ENCODE data around the gene ARNT2. TPM values are rescaled to one million over a fixed set of nuclear protein-coding genes. Genes with fewer than 3 reads are reported as not detected.

The ARNT2 gene
- total RNA-seq, 2 experiments from 2014 or later: not detected

- no peak overlapping the region for H3K27ac Mint-ChIP-seq
- ATAC-seq (no peak), DNase-seq (no peak)
- no peaks in the 10 kb centered on the region for H3K9me3 Mint-ChIP-seq (ENCODE audit: low read depth)
- H3K4me1 Mint-ChIP-seq: no peaks in the 10 kb centered on the region
- H3K36me3 Mint-ChIP-seq: no peaks in the 10 kb centered on the region
- no peak overlapping the region for H3K4me3 Mint-ChIP-seq
- H3K27me3 Mint-ChIP-seq: peaks cover 4% of the 10 kb centered on the region
- CTCF ChIA-PET: no interaction called here
Observed at GRCh38 chr15:80574590-80574989, 170.4 kb downstream of the ARNT2 start.

GRCh38 chr15:80576519-80577090, 172.4 kb downstream of the ARNT2 start:
- no peak overlapping the region for H3K27ac Mint-ChIP-seq
- no peaks in the 10 kb centered on the region for H3K9me3 Mint-ChIP-seq (ENCODE audit: low read depth)
- no peak overlapping the region for H3K4me3 Mint-ChIP-seq
- DNase-seq: no peak
- H3K4me1 Mint-ChIP-seq: no peaks in the 10 kb centered on the region
- CTCF ChIA-PET: interaction anchor here (1.4 kb wide), 1 partner anchor 200 kb away, joined by 4 read pairs; no protein-coding TSS in a partner anchor
- H3K36me3 Mint-ChIP-seq: no peaks in the 10 kb centered on the region
- ATAC-seq: no peak
- H3K27me3 Mint-ChIP-seq: no peaks in the 10 kb centered on the region

GRCh38 chr15:80577552-80578205, 173.5 kb downstream of the ARNT2 start:
- DNase-seq (no peak), ATAC-seq (no peak)
- CTCF ChIA-PET: no interaction called here
- no peaks in the 10 kb centered on the region for H3K9me3 Mint-ChIP-seq (ENCODE audit: low read depth)
- H3K36me3 Mint-ChIP-seq: no peaks in the 10 kb centered on the region
- no peak overlapping the region for H3K4me3 Mint-ChIP-seq
- no peak overlapping the region for H3K27ac Mint-ChIP-seq
- no peaks in the 10 kb centered on the region for H3K27me3 Mint-ChIP-seq
- no peaks in the 10 kb centered on the region for H3K4me1 Mint-ChIP-seq

GRCh38 chr15:80578206-80578595, 174.0 kb downstream of the ARNT2 start:
- Mint-ChIP-seq H3K4me1 (no peaks in the 10 kb centered on the region), H3K36me3 (no peaks in the 10 kb centered on the region), H3K27me3 (no peaks in the 10 kb centered on the region), H3K9me3 (ENCODE audit: low read depth) (no peaks in the 10 kb centered on the region), H3K4me3 (no peak overlapping the region), H3K27ac (no peak overlapping the region)
- no peak for ATAC-seq
- CTCF ChIA-PET: no interaction called here
- no peak for DNase-seq

GRCh38 chr15:80578871-80579270, 174.7 kb downstream of the ARNT2 start:
- Mint-ChIP-seq H3K4me3 (no peak overlapping the region), H3K9me3 (ENCODE audit: low read depth) (no peaks in the 10 kb centered on the region), H3K36me3 (no peaks in the 10 kb centered on the region), H3K27ac (no peak overlapping the region), H3K4me1 (no peaks in the 10 kb centered on the region), H3K27me3 (no peaks in the 10 kb centered on the region)
- DNase-seq (no peak), ATAC-seq (no peak)
- CTCF ChIA-PET: no interaction called here

GRCh38 chr15:80579611-80580010, 175.4 kb downstream of the ARNT2 start:
- DNase-seq (no peak), ATAC-seq (no peak)
- Mint-ChIP-seq H3K27me3 (peaks cover 2% of the 10 kb centered on the region), H3K9me3 (ENCODE audit: low read depth) (no peaks in the 10 kb centered on the region), H3K4me1 (no peaks in the 10 kb centered on the region), H3K4me3 (no peak overlapping the region), H3K36me3 (no peaks in the 10 kb centered on the region), H3K27ac (no peak overlapping the region)
- CTCF ChIA-PET: no interaction called here

GRCh38 chr15:80580106-80580505, 175.9 kb downstream of the ARNT2 start:
- no peaks in the 10 kb centered on the region for H3K9me3 Mint-ChIP-seq (ENCODE audit: low read depth)
- no peaks in the 10 kb centered on the region for H3K36me3 Mint-ChIP-seq
- ATAC-seq: no peak
- H3K4me1 Mint-ChIP-seq: no peaks in the 10 kb centered on the region
- H3K27ac Mint-ChIP-seq: no peak overlapping the region
- peaks cover 2% of the 10 kb centered on the region for H3K27me3 Mint-ChIP-seq
- no peak overlapping the region for H3K4me3 Mint-ChIP-seq
- DNase-seq: no peak
- CTCF ChIA-PET: no interaction called here

GRCh38 chr15:80580536-80581260, 176.5 kb downstream of the ARNT2 start:
- no peak for DNase-seq
- ATAC-seq: no peak
- Mint-ChIP-seq H3K36me3 (no peaks in the 10 kb centered on the region), H3K27me3 (peaks cover 2% of the 10 kb centered on the region), H3K9me3 (ENCODE audit: low read depth) (no peaks in the 10 kb centered on the region), H3K4me3 (no peak overlapping the region), H3K27ac (no peak overlapping the region), H3K4me1 (no peaks in the 10 kb centered on the region)
- CTCF ChIA-PET: no interaction called here

GRCh38 chr15:80581976-80582375, 177.8 kb downstream of the ARNT2 start:
- Mint-ChIP-seq H3K27me3 (peaks cover 2% of the 10 kb centered on the region), H3K27ac (no peak overlapping the region), H3K9me3 (ENCODE audit: low read depth) (no peaks in the 10 kb centered on the region), H3K4me3 (no peak overlapping the region), H3K36me3 (no peaks in the 10 kb centered on the region), H3K4me1 (no peaks in the 10 kb centered on the region)
- ATAC-seq (no peak), DNase-seq (no peak)
- CTCF ChIA-PET: interaction anchor here (0.7 kb wide), 1 partner anchor 324 kb away, joined by 3 read pairs; no protein-coding TSS in a partner anchor

- peaks cover 2% of the 10 kb centered on the region for H3K27me3 Mint-ChIP-seq
- H3K4me3 Mint-ChIP-seq: no peak overlapping the region
- H3K27ac Mint-ChIP-seq: no peak overlapping the region
- DNase-seq (no peak), ATAC-seq (no peak)
- H3K9me3 Mint-ChIP-seq (ENCODE audit: low read depth): no peaks in the 10 kb centered on the region
- no peaks in the 10 kb centered on the region for H3K4me1 Mint-ChIP-seq
- H3K36me3 Mint-ChIP-seq: no peaks in the 10 kb centered on the region
- CTCF ChIA-PET: no interaction called here
Observed at GRCh38 chr15:80582816-80583423, 178.7 kb downstream of the ARNT2 start.

- DNase-seq (no peak), ATAC-seq (no peak)
- H3K36me3 Mint-ChIP-seq: no peaks in the 10 kb centered on the region
- peaks cover 2% of the 10 kb centered on the region for H3K27me3 Mint-ChIP-seq
- no peak overlapping the region for H3K4me3 Mint-ChIP-seq
- no peaks in the 10 kb centered on the region for H3K4me1 Mint-ChIP-seq
- no peak overlapping the region for H3K27ac Mint-ChIP-seq
- no peaks in the 10 kb centered on the region for H3K9me3 Mint-ChIP-seq (ENCODE audit: low read depth)
- CTCF ChIA-PET: no interaction called here
Observed at GRCh38 chr15:80584561-80584964, 180.4 kb downstream of the ARNT2 start.

- H3K4me1 Mint-ChIP-seq: no peaks in the 10 kb centered on the region
- H3K27me3 Mint-ChIP-seq: peaks cover 2% of the 10 kb centered on the region
- DNase-seq: no peak
- no peak for ATAC-seq
- H3K36me3 Mint-ChIP-seq: no peaks in the 10 kb centered on the region
- no peaks in the 10 kb centered on the region for H3K9me3 Mint-ChIP-seq (ENCODE audit: low read depth)
- H3K27ac Mint-ChIP-seq: no peak overlapping the region
- H3K4me3 Mint-ChIP-seq: no peak overlapping the region
- CTCF ChIA-PET: no interaction called here
Observed at GRCh38 chr15:80584973-80585525, 180.9 kb downstream of the ARNT2 start.

- Mint-ChIP-seq H3K27ac (no peak overlapping the region), H3K36me3 (no peaks in the 10 kb centered on the region), H3K4me1 (no peaks in the 10 kb centered on the region), H3K9me3 (ENCODE audit: low read depth) (no peaks in the 10 kb centered on the region), H3K27me3 (peaks cover 2% of the 10 kb centered on the region), H3K4me3 (no peak overlapping the region)
- DNase-seq: no peak
- no peak for ATAC-seq
- CTCF ChIA-PET: no interaction called here
Observed at GRCh38 chr15:80585544-80586018, 181.4 kb downstream of the ARNT2 start.
